PC-9 (cell line): ENCODE data around the gene CAVIN3. TPM values are rescaled to one million over a fixed set of nuclear protein-coding genes. Genes with fewer than 3 reads are reported as not detected.

Experiments used
- BruUV-seq: library from RNA; stranded (reverse); fragments of 400-500 nt; replicated peaks from 2 replicates; lab custom pipeline; 2021; lab: Mats Ljungman, UMichigan
- CTCF ChIA-PET: fragments of 300-600 bp; sonication (Branson Sonifier 250); formaldehyde crosslinking; loops from one replicate; lab custom pipeline; 2022; ENCODE audit warnings: antibody characterized with exemption; lab: Charles Lee
- POLR2A ChIA-PET: fragments of 300-600 bp; sonication (Branson Sonifier 250); formaldehyde crosslinking; loops from one replicate; lab custom pipeline; 2022; ENCODE audit warnings: antibody characterized with exemption; ENCODE audit not compliant: unreplicated experiment; lab: Charles Lee
- DNase-seq, 2 experiments: peaks; one replicate each; pipeline versions ENCODE4 v3.0.0 to v3.0.0-alpha.2; 2015 to 2022; ENCODE audit warnings: mixed read lengths in 1 of 2
- H2AFZ ChIP-seq: fragments of 200-600 bp; sonication (generic); 2 replicates; pipeline ENCODE4 v1.8.1; 2017; ENCODE audit warnings: antibody characterized with exemption
- H3F3A ChIP-seq: fragments of 200-600 bp; sonication (generic); 2 replicates; pipeline ENCODE4 v1.8.1; 2017; ENCODE audit warnings: antibody characterized with exemption, mild to moderate bottlenecking, low read depth; ENCODE audit not compliant: insufficient read depth
- H3K27ac ChIP-seq: fragments of 200-600 bp; sonication (generic); 2 replicates; pipeline ENCODE4 v1.6.1; 2016; ENCODE audit warnings: mixed run types
- H3K27me3 ChIP-seq: fragments of 200-600 bp; sonication (generic); 2 replicates; pipeline ENCODE4 v1.6.1; 2016; ENCODE audit warnings: low read depth, mixed run types; ENCODE audit not compliant: insufficient read depth
- H3K36me3 ChIP-seq: fragments of 200-600 bp; sonication (generic); 2 replicates; pipeline ENCODE4 v1.6.1; 2016; ENCODE audit warnings: low read depth, mixed run types
- H3K4me1 ChIP-seq: fragments of 200-600 bp; sonication (generic); replicated peaks from 2 replicates; pipeline ENCODE4 v1.6.1; 2016; ENCODE audit warnings: mixed run types; ENCODE audit not compliant: insufficient read depth
- H3K4me2 ChIP-seq: fragments of 200-600 bp; sonication (generic); 2 replicates; pipeline ENCODE4 v1.6.1; 2017; ENCODE audit warnings: mixed run types
- H3K4me3 ChIP-seq: fragments of 200-600 bp; sonication (generic); 2 replicates; pipeline ENCODE4 v1.6.1; 2016; ENCODE audit warnings: mixed run types
- H3K79me2 ChIP-seq: fragments of 200-600 bp; sonication (generic); 2 replicates; pipeline ENCODE4 v1.6.1; 2017; ENCODE audit warnings: low read depth, mixed run types
- H3K9me2 ChIP-seq: fragments of 200-600 bp; sonication (generic); 2 replicates; pipeline ENCODE4 v1.8.1; 2017; ENCODE audit warnings: mild to moderate bottlenecking; ENCODE audit not compliant: insufficient read depth
- H3K9me3 ChIP-seq: fragments of 200-600 bp; sonication (generic); 2 replicates; pipeline ENCODE4 v1.8.1; 2016; ENCODE audit warnings: low read depth; ENCODE audit not compliant: insufficient read depth
- H4K20me1 ChIP-seq: fragments of 200-600 bp; sonication (generic); 2 replicates; pipeline ENCODE4 v1.8.1; 2017; ENCODE audit not compliant: insufficient read depth
- EZH2 ChIP-seq: fragments of 200-600 bp; sonication (generic); IDR thresholded peaks from 2 replicates; pipeline ENCODE4 v1.8.0; 2017; ENCODE audit warnings: antibody characterized with exemption, low read depth
- intact Hi-C: fragments of 100-400 bp; cut with micrococcal nuclease; formaldehyde crosslinking; loops from one replicate; pipeline ENCODE4 v1.10.0; 2022; ENCODE audit not compliant: unreplicated experiment
- total RNA-seq: library from RNA; stranded (reverse); gene quantifications from 2 replicates; pipeline ENCODE4 v1.2.3, GENCODE V29; 2021
- TF ChIP-seq, protein P1 (sequence below): fragments of 200-600 bp; sonication (generic); conservative IDR thresholded peaks from 2 replicates; pipeline ENCODE4 v1.6.1; 2017; ENCODE audit warnings: mixed run types, antibody characterized with exemption, mild to moderate bottlenecking, moderate library complexity

The CAVIN3 gene
- total RNA-seq, 1 experiment from 2014 or later = 26.0 TPM

DNA sequence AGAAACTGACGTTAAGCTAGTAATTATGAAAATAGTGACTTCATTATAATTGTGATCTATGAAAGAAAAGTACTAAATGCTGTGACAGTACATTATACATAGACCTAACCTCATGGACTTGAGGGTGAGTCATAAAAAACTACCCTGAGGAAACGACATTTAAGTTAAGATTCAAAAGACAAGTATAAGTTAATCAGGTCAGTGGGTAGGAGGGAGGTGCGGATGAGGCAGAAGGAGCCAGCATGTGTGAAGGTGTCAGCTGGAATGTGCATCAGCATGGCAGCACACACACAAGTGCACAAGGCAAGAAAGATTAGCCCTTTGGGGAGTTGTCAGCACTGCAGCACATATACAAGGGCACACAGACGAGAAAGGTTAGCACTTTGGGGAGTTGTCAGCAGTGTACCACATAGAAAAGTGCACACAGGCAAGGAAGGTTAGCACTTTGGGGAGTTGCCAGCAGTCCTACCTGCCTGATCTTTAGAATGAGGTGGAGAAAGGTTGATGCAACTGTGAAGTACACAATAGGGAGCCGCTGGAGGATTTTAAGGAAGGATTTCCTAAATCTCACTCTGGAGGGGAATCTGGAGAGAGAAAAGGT is 31.6 kb upstream of the CAVIN3 start:
- Histone ChIP-seq H3K79me2 (no peaks in the 10 kb centered on the region), H3F3A (no peaks in the 10 kb centered on the region), H3K9me3 (no peaks in the 10 kb centered on the region), H2AFZ (no peak overlapping the region), H3K27me3 (no peaks in the 10 kb centered on the region), H3K9me2 (no peaks in the 10 kb centered on the region), H3K4me1 (no peaks in the 10 kb centered on the region), H3K4me2 (no peak overlapping the region), H3K27ac (no peak overlapping the region), H3K36me3 (no peaks in the 10 kb centered on the region), H3K4me3 (no peak overlapping the region), H4K20me1 (no peaks in the 10 kb centered on the region)
- no peak for DNase-seq
- ChIA-PET CTCF (no interaction called here), POLR2A (no interaction called here)
- BruUV-seq = no TSS peak
- intact Hi-C loops = loop anchor here (5.0 to 10.0 kb wide), 2 partner anchors 70 to 1227 kb away; no protein-coding TSS in a partner anchor
- TF ChIP-seq EZH2 = no peak
- TF ChIP-seq, protein P1, sequence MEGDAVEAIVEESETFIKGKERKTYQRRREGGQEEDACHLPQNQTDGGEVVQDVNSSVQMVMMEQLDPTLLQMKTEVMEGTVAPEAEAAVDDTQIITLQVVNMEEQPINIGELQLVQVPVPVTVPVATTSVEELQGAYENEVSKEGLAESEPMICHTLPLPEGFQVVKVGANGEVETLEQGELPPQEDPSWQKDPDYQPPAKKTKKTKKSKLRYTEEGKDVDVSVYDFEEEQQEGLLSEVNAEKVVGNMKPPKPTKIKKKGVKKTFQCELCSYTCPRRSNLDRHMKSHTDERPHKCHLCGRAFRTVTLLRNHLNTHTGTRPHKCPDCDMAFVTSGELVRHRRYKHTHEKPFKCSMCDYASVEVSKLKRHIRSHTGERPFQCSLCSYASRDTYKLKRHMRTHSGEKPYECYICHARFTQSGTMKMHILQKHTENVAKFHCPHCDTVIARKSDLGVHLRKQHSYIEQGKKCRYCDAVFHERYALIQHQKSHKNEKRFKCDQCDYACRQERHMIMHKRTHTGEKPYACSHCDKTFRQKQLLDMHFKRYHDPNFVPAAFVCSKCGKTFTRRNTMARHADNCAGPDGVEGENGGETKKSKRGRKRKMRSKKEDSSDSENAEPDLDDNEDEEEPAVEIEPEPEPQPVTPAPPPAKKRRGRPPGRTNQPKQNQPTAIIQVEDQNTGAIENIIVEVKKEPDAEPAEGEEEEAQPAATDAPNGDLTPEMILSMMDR = no peak

DNA sequence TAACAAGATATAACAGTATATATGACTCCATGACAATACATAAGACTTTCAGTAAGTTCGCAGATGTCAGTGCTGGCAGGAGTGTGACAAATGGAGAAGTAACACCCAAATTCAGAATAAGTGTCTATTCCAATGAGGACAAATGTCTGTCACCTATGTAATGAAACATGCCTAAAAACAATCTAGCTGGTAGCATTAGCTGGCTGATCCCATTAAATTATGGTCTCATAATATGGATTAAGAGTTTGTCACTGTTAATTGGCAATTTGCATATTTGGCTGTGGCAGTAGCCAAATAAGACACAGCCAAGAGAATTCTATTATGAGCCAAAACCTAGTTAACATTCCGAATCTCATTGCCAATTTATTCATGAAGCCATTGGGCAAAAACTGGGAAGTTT is 30.2 kb upstream of the CAVIN3 start:
- Histone ChIP-seq H4K20me1 (no peaks in the 10 kb centered on the region), H3K27me3 (no peaks in the 10 kb centered on the region), H3K4me3 (no peak overlapping the region), H3F3A (no peaks in the 10 kb centered on the region), H3K36me3 (no peaks in the 10 kb centered on the region), H2AFZ (no peak overlapping the region), H3K4me2 (no peak overlapping the region), H3K79me2 (no peaks in the 10 kb centered on the region), H3K9me2 (no peaks in the 10 kb centered on the region), H3K4me1 (no peaks in the 10 kb centered on the region), H3K27ac (no peak overlapping the region), H3K9me3 (no peaks in the 10 kb centered on the region)
- ChIA-PET CTCF (no interaction called here), POLR2A (no interaction called here)
- TF ChIP-seq, protein P1 = no peak
- no peak for TF ChIP-seq EZH2
- DNase-seq = no peak
- intact Hi-C loops = loop anchor here (5.0 to 10.0 kb wide), 2 partner anchors 68 to 1226 kb away; no protein-coding TSS in a partner anchor
- no TSS peak for BruUV-seq

DNA sequence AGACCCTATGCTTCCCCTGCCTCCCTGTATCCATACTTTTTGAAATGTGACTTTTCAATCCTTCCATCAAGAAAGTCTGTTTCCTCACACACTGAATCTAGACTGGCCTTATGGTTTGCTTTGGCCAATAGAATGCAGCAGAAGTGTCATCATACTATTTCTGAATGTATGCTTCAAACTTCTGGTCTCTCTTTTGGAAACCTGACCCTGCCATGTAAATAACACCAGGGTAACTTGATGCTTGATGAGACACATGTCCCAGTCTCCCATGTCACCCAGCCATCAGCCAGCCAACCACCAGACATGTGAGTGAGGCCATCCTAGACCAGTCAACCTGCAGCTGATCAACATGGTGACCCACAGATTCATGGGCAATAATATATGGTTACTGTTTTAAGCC is 29.7 kb upstream of the CAVIN3 start:
- H3K9me3 ChIP-seq = no peaks in the 10 kb centered on the region
- H3K79me2 ChIP-seq = no peaks in the 10 kb centered on the region
- H3F3A ChIP-seq = no peaks in the 10 kb centered on the region
- H3K4me2 ChIP-seq = no peak overlapping the region
- CTCF ChIA-PET = no interaction called here
- no peaks in the 10 kb centered on the region for H4K20me1 ChIP-seq
- no peak overlapping the region for H3K27ac ChIP-seq
- no peak overlapping the region for H2AFZ ChIP-seq
- no peak for DNase-seq
- no peaks in the 10 kb centered on the region for H3K9me2 ChIP-seq
- intact Hi-C loops = loop anchor here (5.0 to 10.0 kb wide), 2 partner anchors 68 to 1225 kb away; no protein-coding TSS in a partner anchor
- no TSS peak for BruUV-seq
- H3K27me3 ChIP-seq = no peaks in the 10 kb centered on the region
- TF ChIP-seq, protein P1 = no peak
- no peak for TF ChIP-seq EZH2
- H3K36me3 ChIP-seq = no peaks in the 10 kb centered on the region
- POLR2A ChIA-PET = no interaction called here
- no peaks in the 10 kb centered on the region for H3K4me1 ChIP-seq
- H3K4me3 ChIP-seq = no peak overlapping the region
